NCI-H187 (cell line): ENCODE data around the gene RCOR3.

Experiments used
- DNase-seq, 2 experiments: peaks; one replicate each; lab custom pipeline; 2025; lab: John Stamatoyannopoulos, UW

Gene RCOR3

DNA sequence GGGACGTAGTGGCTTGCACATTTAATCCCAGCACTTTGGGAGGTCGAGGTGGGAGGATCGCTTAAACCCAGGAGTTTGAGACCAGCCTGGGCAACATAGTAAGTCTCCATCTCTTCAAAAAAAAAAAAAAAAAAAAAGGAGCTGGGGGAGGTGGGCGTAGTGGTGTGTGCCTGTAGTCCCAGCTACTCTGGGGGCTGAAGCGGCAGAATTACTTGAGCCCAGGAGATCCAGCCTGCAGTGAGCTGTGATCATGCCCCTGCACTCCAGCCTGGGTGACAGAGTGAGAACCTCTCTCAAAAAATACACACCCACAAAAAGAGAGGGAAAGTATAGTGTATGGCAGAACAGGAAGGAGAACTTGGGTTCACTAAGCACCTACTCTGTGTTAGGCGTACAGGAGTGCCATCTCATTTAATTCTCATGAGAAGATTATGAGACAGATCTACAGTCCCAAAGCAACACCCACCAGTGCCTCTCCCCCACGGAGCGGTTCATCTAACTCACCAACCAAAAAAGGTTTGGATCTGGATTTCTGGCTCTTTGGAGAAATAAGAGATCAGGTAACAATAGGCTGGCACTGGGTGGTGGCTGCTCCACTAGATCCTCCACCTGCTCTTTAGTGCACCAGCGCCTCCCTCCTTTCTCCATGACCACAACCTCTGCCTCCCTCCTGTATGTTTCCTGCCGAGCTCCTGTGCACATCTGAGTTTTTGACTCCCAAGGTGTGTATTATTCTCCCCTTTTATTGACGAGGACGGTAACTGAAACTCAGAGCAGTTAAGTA is 66.0 kb downstream of the RCOR3 start:
- DNase-seq = no peak

DNA sequence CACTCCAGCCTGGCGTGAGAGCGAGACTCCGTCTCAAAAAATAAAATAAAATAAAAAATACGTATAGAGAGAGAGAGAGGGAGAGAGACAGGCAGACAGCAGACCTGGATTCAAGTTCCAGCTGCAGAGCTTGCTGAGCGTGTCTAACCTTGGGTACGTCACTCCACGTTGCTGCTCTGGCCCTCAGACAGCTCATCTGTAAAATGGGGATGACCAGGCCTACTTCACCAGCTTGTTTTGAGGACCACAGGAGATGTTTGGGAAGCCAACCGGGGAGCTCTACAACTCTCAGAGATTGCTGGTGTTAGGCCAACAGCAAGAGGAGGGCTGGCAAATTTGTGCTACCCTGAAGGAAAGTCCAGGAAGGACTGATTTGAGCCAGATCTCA is 67.0 kb downstream of the RCOR3 start:
- no peak for DNase-seq

GRCh38 chr1:211326528-211327345 is 67.6 kb downstream of the RCOR3 start, which contains the start of gene TRAF5:
TRAF5 (plus strand) TSS chr1:211326833; CDS start chr1:211353240, 26,407 bp downstream.
- no peak for DNase-seq

DNA sequence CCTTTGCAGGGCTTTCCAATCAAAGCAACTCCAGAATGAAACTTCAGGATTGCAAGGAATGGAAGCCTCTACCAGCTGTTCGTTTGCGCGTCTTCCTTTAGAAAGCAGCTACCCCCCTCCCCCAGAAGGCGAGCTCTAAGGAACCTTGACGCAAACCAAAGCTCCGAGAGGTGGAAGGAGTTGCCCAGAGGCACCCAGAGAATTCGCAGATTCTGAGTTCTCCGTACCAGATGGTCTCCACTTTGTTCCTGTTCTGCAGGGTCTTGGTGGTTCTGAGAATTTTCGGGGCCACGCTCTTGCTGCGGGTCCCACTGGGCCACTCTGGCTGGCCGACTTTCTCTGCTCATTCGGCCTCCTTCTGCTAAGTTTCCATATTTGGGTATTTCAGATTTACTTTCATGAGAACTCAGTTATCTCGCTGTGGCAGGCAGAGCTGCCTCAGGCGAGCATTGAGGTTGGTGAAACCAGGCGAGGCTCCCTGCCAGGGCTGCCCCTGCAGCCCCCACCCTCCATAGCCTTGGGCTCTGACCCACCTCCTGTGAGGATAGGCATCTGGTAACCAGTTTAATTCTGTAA is 68.3 kb downstream of the RCOR3 start:
- DNase-seq = no peak

DNA sequence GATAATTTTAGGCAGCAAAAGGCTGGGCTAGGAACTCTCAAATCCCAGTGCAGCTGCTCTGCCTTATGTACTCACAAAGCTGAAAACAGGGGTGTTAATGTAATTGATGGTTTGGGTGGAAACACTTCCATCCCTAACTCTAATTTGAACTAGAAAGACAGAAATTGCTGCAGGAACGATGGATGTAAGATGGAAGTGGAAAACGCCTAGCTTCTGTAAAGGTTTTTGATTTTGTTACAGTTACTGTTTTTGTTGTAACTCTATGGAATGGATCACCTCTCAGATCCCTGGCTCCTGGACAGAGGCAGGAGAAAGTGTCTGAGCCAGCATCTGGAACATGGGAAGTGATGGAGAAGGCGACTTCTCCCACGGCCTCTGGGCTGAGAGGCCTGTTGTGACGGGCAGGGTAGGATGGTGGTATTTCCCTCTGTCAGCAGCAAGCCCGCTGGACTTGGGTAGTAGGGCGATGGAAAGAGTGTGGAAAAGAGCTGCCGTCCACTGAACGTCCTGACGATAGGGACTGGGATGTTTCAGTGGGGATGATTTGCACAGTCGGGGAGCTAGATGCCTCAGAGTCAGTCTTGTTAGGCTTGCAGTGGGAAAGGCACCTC is 69.0 kb downstream of the RCOR3 start:
- no peak for DNase-seq

- no peak for DNase-seq
Measured at GRCh38 chr1:211328866-211329475, 69.8 kb downstream of the RCOR3 start.

GRCh38 chr1:211329764-211330201 is 70.6 kb downstream of the RCOR3 start:
- no peak for DNase-seq

DNA sequence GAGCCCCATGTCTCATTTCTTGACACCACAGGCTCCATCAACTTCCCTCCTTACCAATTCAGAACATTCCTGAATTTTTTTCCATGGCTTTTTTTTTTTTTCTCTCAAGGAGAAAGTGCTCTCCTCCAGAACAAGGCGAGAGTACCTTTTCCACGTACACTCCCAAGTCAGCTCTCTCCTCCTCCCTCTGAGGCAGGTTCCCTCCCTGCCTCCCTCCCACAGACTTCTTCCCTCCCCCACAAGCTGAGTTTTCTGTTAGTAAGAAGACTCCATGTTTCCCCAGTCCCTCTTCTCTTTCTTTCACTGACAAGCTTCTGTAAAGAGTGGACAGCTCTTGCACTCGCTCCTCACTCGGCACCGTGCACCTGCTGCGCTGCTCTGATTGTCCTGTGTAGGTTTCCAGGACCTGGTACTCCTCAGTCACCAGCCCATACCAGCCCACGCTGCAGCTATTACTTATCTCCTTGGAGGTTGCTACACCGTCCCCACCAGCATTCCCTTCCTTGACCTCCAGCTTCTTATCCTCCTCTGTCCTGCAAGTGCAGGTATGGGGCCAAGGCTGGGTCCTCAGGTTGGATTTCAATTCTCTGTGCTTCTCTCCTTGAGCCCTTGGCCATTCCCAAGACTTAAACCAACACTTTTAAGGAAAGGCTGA is 71.2 kb downstream of the RCOR3 start:
- DNase-seq = no peak

DNA sequence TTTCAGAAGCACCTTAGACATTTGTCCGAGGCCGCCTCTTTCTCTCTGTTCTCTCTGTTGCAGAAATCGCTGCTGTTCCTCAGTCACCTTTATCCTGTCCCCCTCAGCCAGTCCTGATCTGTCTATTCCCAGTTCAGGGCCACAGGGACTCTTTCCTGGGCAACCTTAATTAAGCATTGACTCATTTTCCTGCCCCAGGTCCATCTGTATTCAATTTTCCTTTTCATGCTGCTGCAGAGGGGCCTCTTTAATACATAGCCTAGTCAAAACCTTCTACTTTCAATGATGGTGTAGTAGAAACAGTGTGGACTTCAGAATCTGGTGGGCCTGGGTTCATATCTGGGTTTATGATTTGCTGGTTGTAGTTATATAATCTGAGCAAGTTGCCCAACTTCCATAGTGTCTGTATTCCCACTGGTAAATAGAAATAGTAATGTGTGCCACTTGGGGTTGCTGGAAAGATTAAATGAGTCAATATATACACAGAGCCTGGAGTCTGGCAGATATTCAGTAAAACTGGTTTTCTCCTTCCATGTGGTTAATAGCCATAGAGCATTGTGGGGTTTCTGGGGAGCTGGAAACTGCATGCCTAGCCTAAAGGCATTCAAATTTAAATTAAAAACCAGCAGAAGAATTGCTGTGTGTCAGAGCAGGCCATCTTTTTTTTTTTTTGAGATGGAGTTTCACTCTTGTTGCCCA is 72.0 kb downstream of the RCOR3 start:
- DNase-seq = no peak

GRCh38 chr1:211332036-211332616 is 73.0 kb downstream of the RCOR3 start:
- no peak for DNase-seq

- DNase-seq = no peak
Measured at GRCh38 chr1:211332830-211333229, 73.7 kb downstream of the RCOR3 start.

GRCh38 chr1:211333906-211334305 is 74.7 kb downstream of the RCOR3 start:
- DNase-seq = no peak

DNA sequence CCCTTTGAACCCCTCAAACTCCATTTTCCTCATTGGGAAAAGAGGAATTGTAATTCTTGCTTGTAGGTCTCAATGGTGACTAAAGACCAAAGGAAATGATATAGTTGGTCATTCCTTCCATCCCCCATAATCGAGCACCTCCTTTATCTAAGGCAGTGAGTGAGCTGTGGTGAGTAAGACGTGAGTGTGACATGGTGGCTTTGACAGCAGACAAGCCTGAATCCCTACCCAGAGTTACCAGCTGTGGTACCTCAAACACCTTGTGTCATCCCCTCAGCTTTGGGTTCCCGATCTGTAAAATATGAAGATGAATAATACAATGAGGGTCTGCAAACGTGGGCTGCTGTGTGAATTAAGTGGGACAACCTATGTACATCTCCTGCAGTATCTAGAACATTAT is 75.8 kb downstream of the RCOR3 start:
- DNase-seq = no peak

DNA sequence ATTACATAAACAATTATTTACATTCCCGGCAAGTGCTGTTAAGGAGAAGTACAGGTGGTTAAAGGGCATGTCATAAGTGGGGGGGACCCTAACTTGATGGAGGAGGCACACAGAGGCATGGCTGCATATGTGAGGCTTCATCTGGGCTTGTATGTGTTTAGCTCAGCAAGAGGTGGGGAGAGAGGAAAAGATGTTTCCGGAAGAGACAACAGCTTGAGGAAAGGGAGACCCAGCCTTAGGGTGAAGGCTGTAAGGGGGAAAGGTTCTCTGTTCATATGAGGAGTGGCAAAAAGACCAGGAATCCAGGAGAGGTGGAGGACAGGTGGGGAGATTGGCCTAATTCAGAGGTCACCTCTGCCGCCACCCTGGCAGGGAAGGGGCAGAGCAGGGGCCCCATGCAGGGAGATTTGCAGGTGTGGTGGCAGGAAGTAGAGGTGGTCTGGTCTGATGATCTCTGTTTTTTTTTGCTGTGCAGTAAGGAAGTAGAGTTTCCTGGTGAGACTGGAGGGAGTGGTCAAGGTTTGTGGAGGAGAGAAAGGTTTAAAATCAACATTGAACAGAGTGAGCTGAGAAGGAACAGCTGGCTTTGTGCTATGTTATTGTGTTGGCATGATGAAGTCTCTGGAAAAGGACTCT is 76.5 kb downstream of the RCOR3 start:
- DNase-seq = no peak

DNA sequence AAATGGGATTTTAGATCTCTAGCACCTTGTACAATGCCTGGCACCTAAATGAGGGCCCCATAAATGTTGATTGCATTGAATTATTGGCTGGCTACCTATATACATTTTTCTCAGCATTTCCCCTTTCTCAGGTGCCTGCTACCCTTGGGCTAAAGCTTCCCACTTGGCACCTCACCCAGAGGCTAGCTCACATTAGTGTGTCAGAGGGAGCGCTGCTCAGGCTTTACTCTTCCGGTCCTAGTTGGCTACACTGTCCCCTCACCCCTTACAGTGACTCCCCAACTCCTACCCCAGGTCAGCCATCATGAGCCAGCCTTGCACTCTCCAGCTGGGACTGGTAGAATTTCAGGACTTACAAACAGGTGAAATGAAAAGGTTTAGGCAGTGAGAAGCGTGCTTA is 77.0 kb downstream of the RCOR3 start:
- DNase-seq = no peak

GRCh38 chr1:211336775-211337174 is 77.6 kb downstream of the RCOR3 start:
- DNase-seq = no peak

DNA sequence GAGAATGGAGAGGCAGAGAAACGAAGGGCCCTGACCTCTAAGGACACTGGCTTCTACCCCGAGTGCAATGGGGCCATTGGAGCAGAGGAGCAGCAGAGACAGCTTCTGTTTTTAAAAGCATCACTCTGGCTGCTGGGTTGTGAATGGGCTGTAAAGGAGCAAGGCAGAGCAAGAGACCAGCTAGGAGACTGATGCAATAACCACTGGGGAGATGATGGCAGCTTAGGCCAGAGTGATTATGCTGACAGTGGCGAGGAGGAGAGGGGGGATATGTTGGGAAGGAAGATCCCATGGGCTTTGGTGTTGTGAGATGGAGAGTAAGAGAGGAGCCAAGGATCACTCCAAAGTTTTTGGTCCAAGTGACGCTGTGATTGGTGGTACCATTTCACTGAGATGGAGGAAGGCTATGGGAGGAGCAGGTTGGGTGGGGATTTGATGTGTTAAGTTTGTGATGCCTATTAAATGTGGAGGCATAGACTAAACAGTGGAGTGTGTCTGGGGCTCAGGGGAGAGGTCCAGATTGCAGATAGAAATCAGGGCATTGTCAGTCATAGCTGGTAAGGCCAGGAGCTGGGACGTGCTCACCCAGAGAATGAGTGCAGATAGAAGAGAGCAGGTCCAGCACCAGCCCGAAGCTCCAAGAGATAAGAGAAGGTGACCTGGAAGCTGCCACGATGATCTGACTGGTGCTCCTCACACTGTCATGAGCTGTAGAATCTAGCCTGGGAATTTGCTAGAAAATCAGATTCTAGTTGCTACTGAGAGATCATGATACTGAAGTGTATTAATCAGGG is 78.5 kb downstream of the RCOR3 start:
- DNase-seq = no peak

GRCh38 chr1:211338224-211338620 is 79.1 kb downstream of the RCOR3 start:
- DNase-seq = no peak

DNA sequence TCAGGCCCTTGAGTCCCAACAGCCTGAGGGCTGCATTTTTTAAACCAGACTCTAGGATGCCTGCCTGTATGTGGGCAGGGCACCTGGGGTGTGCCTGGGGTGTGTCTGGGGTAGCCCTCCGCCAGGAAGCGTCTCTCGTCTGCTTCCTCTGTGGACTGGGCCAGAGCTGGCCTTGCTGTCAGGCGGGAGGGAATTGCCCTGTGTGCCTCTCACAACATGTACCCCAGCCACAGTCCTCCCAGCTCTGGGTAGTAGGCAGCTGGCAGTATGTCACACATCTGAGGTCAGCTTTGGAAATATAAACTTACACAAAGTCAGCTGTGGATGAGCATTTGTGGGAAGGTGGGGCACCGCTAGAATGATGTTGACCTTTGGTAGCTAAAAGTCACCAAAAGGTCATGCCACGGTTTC is 80.5 kb downstream of the RCOR3 start:
- no peak for DNase-seq
